OCI-LY7 (cell line): ENCODE measurements around the gene CETN2. TPM values are rescaled to one million over a fixed set of nuclear protein-coding genes. Genes with fewer than 3 reads are reported as not detected.
"Not testable (repeated sequence)": the region's sequence is repeated elsewhere in the genome, so short reads cannot be mapped to it uniquely, and the experiment has no call there.

Experiments
- BruUV-seq: library from RNA; stranded (reverse); fragments of 400-500 nt; replicated peaks from 2 replicates; lab custom pipeline; 2021; lab: Mats Ljungman, UMichigan
- CTCF ChIA-PET: fragments of 300-600 bp; sonication (Branson Sonifier 250); formaldehyde crosslinking; loops from one replicate; lab custom pipeline; 2022; ENCODE audit warnings: antibody characterized with exemption; ENCODE audit not compliant: unreplicated experiment; lab: Charles Lee
- POLR2A ChIA-PET: fragments of 300-600 bp; sonication (Branson Sonifier 250); formaldehyde crosslinking; loops from one replicate; lab custom pipeline; 2022; ENCODE audit warnings: antibody characterized with exemption; lab: Charles Lee
- DNase-seq: peaks from one replicate; pipeline ENCODE4 v3.0.0-alpha.2; 2015; ENCODE audit warnings: low spot score
- H2AFZ ChIP-seq: fragments of 200-600 bp; sonication (generic), shearing (Covaris generic); 2 replicates; pipeline ENCODE4 v1.6.1; 2014; ENCODE audit warnings: mild to moderate bottlenecking, antibody characterized with exemption, low read length, moderate library complexity
- H3K27ac ChIP-seq: fragments of 200-600 bp; sonication (generic); 2 replicates; pipeline ENCODE4 v1.5.1; 2014; ENCODE audit warnings: mixed run types, low read depth, mild to moderate bottlenecking, moderate library complexity, low read length, inconsistent platforms; ENCODE audit not compliant: poor library complexity, severe bottlenecking
- H3K36me3 ChIP-seq: fragments of 200-600 bp; sonication (generic); 2 replicates; pipeline ENCODE4 v1.6.1; 2014; ENCODE audit warnings: mild to moderate bottlenecking, antibody characterized with exemption, low read length, moderate library complexity, mixed read lengths; ENCODE audit not compliant: insufficient read depth
- H3K4me1 ChIP-seq: fragments of 200-600 bp; sonication (generic); 2 replicates; pipeline ENCODE4 v1.5.1; 2014; ENCODE audit warnings: mild to moderate bottlenecking, low read length; ENCODE audit not compliant: insufficient read depth, poor library complexity, severe bottlenecking
- H3K4me2 ChIP-seq: fragments of 200-600 bp; sonication (generic); 2 replicates; pipeline ENCODE4 v1.6.1; 2014; ENCODE audit warnings: mild to moderate bottlenecking, low read length
- H3K4me3 ChIP-seq: fragments of 200-600 bp; sonication (generic); 2 replicates; pipeline ENCODE4 v1.5.1; 2014; ENCODE audit warnings: mild to moderate bottlenecking, low read depth, low read length; ENCODE audit not compliant: poor library complexity, severe bottlenecking
- H3K79me2 ChIP-seq: fragments of 200-600 bp; sonication (generic); 2 replicates; pipeline ENCODE4 v1.6.1; 2016; ENCODE audit warnings: low read depth, mild to moderate bottlenecking, low read length, moderate library complexity, mixed read lengths; ENCODE audit not compliant: insufficient read depth
- H3K9me2 ChIP-seq: fragments of 200-600 bp; sonication (generic); 2 replicates; pipeline ENCODE4 v1.6.1; 2016; ENCODE audit warnings: mild to moderate bottlenecking, low read length, mixed read lengths; ENCODE audit not compliant: insufficient read depth
- H3K9me3 ChIP-seq: fragments of 200-600 bp; sonication (generic); 2 replicates; pipeline ENCODE4 v1.6.1; 2014; ENCODE audit warnings: mild to moderate bottlenecking, mixed run types, low read length, mixed read lengths
- H4K20me1 ChIP-seq: fragments of 200-600 bp; sonication (generic); 2 replicates; pipeline ENCODE4 v1.6.1; 2014; ENCODE audit warnings: mild to moderate bottlenecking, antibody characterized with exemption, low read length, moderate library complexity, mixed read lengths; ENCODE audit not compliant: insufficient read depth
- EZH2phosphoT487 ChIP-seq: fragments of 200-600 bp; sonication (generic); IDR thresholded peaks from 2 replicates; pipeline ENCODE4 v1.6.1; 2018; ENCODE audit warnings: low read depth, borderline replicate concordance, mild to moderate bottlenecking, mixed run types, antibody characterized with exemption, low read length, moderate library complexity, mixed read lengths
- intact Hi-C: fragments of 100-400 bp; cut with micrococcal nuclease; formaldehyde crosslinking; loops from one replicate; pipeline ENCODE4 v1.10.0; 2022; ENCODE audit not compliant: unreplicated experiment
- total RNA-seq, 2 experiments: library from RNA; depleted of rRNA in 1 of 2; stranded (reverse); fragments of >200 nt in 1 of 2; shearing (Covaris generic) in 1 of 2; gene quantifications; 2 replicates each; pipeline ENCODE4 v1.2.3, GENCODE V29; 2014 to 2022
- TF ChIP-seq, protein P1 (sequence below): fragments of 200-600 bp; sonication (generic); conservative IDR thresholded peaks from 2 replicates; pipeline ENCODE4 v1.5.1; 2014; ENCODE audit warnings: mild to moderate bottlenecking, antibody characterized with exemption, low read length, moderate library complexity, mixed read lengths

The CETN2 gene
- total RNA-seq, 2 experiments from 2014 or later: 9.4 to 15.6 TPM

DNA sequence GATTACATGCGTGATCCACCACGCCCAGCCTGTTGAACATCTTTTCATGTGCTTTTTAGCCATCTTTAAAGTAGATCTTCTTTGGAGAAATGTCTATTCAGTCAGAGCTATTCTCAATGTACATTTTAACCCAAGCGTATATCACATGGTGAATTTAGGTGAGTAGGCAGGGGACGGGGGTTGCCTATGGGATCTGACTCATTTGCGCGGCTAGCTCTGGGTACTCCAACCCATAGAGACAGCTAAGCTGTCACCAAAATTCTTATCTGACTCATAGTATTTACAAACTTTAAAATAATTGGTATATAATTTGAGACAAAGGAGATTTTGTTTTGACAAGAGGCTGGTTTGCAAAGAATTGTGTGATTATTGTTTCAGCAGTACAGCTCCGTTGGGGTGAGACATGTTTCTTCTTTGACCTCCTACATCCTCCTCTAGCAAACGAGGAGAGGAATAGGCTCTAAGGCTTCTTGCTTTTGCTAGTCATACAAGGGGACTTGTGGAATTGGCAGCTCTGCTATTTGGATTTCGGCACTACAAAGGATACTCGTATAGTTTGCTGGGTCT lies 12.3 kb upstream of the CETN2 start:
- DNase-seq: no peak
- Histone ChIP-seq H3K27ac (no peak overlapping the region), H3K36me3 (peaks cover 14% of the 10 kb centered on the region; the same call in 1 of the 2 replicates), H3K9me3 (no peaks in the 10 kb centered on the region), H4K20me1 (no peaks in the 10 kb centered on the region), H3K4me2 (no peak overlapping the region), H3K4me1 (no peaks in the 10 kb centered on the region), H3K4me3 (no peak overlapping the region), H3K9me2 (no peaks in the 10 kb centered on the region), H3K79me2 (no peaks in the 10 kb centered on the region; the same call in 1 of the 2 replicates), H2AFZ (no peak overlapping the region)
- BruUV-seq: no TSS peak
- TF ChIP-seq, protein P1, sequence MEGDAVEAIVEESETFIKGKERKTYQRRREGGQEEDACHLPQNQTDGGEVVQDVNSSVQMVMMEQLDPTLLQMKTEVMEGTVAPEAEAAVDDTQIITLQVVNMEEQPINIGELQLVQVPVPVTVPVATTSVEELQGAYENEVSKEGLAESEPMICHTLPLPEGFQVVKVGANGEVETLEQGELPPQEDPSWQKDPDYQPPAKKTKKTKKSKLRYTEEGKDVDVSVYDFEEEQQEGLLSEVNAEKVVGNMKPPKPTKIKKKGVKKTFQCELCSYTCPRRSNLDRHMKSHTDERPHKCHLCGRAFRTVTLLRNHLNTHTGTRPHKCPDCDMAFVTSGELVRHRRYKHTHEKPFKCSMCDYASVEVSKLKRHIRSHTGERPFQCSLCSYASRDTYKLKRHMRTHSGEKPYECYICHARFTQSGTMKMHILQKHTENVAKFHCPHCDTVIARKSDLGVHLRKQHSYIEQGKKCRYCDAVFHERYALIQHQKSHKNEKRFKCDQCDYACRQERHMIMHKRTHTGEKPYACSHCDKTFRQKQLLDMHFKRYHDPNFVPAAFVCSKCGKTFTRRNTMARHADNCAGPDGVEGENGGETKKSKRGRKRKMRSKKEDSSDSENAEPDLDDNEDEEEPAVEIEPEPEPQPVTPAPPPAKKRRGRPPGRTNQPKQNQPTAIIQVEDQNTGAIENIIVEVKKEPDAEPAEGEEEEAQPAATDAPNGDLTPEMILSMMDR: no peak
- TF ChIP-seq EZH2phosphoT487: no peak
- POLR2A ChIA-PET: no interaction called here
- intact Hi-C loops: no loop called here
- CTCF ChIA-PET: no interaction called here

DNA sequence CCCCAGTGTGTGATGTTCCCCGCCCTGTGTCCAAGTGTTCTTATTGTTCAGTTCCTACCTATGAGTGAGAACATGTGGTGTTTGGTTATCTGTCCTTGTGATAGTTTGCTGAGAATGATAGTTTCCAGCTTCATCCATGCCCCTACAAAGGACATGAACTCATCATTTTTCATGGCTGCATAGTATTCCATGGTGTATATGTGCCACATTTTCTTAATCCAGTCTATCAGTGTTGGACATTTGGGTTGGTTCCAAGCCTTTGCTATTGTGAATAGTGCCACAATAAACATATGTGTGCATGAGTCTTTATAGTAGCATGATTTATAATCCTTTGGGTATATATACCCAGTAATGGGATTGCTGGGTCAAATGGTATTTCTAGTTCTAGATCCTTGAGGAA lies 4.9 kb upstream of the CETN2 start:
- BruUV-seq: not testable (repeated sequence)

DNA sequence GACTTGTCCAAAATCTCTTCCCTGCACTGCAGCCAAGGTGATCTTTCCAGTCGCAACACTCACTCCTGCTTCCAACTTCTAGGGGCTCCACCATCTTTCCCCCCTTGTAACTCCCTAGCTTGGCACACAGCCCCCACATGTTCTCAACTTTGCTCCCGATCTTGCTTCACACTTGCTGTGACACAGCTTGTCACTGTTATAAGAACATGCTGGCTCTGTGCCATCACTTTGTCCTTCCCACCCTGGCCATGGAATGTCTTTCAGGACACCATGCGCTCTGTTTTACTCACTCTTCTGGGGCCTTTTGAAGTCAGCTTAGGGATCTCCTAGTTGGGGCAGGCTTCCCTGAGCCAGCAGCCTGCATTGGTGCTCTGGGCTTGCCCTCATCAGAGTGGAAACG lies 2.8 kb upstream of the CETN2 start:
- ChIA-PET CTCF (no interaction called here), POLR2A (no interaction called here)
- Histone ChIP-seq H3K4me3 (no peak overlapping the region), H3K36me3 (peaks cover 6% of the 10 kb centered on the region; the same call in 1 of the 2 replicates), H3K9me3 (no peaks in the 10 kb centered on the region), H3K9me2 (no peaks in the 10 kb centered on the region), H4K20me1 (no peaks in the 10 kb centered on the region), H2AFZ (no peak overlapping the region), H3K4me2 (no peak overlapping the region), H3K79me2 (peaks cover 13% of the 10 kb centered on the region; the same call in 1 of the 2 replicates), H3K27ac (no peak overlapping the region), H3K4me1 (peaks cover 14% of the 10 kb centered on the region)
- intact Hi-C loops: no loop called here
- DNase-seq: no peak
- no TSS peak for BruUV-seq
- TF ChIP-seq, protein P1: no peak
- no peak for TF ChIP-seq EZH2phosphoT487

More for the DNA sequence above, 4.9 kb upstream of the CETN2 start:
- H3K9me3 ChIP-seq, H3K27ac ChIP-seq, DNase-seq, H3K36me3 ChIP-seq, POLR2A ChIA-PET, H2AFZ ChIP-seq, intact Hi-C loops, H3K4me1 ChIP-seq, H4K20me1 ChIP-seq, H3K4me2 ChIP-seq, H3K4me3 ChIP-seq, CTCF ChIA-PET, H3K9me2 ChIP-seq: not testable (repeated sequence)
- H3K79me2 ChIP-seq: peaks cover 13% of the 10 kb centered on the region; the same call in 1 of the 2 replicates
